Transverse colon (tissue), 3 donors: Measurements from ENCODE around the gene KRT3.

Source experiments
- CTCF ChIP-seq, 5 experiments: fragments of 200-600 bp in 3 of 5; fragments of 450-650 bp in 2 of 5; sonication (generic) in 3 of 5; IDR thresholded peaks; 1 replicate in 2 of 5; 2 replicates in 3 of 5; pipeline ENCODE4 v1.5.1; 2016 to 2017; ENCODE audit warnings: antibody characterized with exemption in 5 of 5, inconsistent platforms in 3 of 5, mild to moderate bottlenecking in 2 of 5, moderate library complexity in 1 of 5
- EP300 ChIP-seq: sonication (generic); formaldehyde crosslinking; IDR thresholded peaks from one replicate; pipeline ENCODE4 v1.6.1; 2017; ENCODE audit warnings: antibody characterized with exemption, low read depth

DNA sequence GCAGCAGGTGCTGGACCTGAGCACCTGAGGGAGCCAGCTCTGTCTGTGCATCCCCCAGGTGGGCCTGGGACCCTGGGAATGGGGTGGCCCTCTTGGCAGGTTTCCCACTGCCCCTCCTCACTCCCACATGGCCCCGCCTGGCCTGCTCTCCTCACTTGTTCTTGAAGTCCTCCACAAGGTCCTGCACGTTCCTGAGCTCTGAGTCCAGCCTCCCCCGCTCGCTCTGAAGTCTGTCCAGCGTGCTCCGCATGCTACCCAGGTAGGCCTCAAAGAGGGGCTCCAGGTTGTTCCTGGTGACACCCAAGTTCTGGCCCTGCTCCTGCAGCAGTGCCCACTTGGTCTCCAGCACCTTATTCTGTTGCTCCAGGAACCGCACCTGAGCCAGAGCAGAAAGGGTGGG is 35.3 kb upstream of the KRT3 start:
- no peak for TF ChIP-seq CTCF (IDR thresholded peaks at IDR 0.05)
- TF ChIP-seq EP300 = no peak
